ENCODE data around the gene TXNL4B.
A peak's percentile ranks its signal among the peaks of the same experiment; 100 is the strongest.

TXNL4B gene

DNA sequence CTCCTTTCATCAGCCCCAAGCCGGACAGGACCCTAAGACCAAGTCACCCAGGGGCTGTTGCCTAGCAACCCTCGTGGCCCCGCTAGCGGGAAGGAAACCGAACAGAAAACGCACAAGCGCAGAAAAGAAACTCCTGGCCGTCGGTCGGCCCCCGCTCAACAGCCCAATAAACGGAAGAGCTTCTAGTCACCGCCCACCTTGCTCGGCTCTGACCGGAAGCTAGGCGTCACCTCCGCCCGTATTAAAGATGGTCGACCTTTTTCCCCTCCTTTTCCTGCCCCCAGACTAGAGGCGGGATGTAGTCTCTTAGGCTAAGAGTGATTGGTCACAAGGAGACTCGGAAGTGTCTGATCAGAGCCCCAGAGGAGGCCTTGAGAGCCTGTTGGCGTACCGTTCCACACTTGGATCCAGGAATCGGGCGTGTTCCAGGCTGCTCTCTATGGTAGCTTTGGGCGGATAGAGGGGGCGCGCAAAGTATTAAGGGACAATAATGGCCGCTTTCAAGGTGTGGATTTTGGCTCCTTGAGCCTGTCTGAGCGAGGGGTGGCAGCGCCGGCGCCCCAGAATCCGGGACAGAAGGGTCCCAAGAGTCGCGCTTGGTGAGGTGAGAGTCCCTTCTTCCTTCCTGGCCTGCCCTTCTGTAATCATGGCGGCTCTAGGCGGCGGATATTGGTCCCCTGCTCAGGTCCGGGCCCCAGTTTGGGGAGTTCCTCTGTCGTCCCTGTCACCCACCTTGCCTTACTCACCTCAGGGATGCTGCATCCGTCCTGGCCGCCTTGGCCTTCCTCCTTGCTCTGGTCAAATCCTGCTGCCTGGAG, at the start of gene TXNL4B, which contains the start of gene DHX38:
TSS of gene TXNL4B (minus strand) at position 173 of the 818 bp plus-strand sequence. CDS start 2,871 bp downstream, outside the sequence.
TSS of gene DHX38 (plus strand) at position 400 of the 818 bp plus-strand sequence. CDS start 2,311 bp downstream, outside the sequence.
- DNase-seq (ENCODE audit: low spot score) = peak; percentile 96

GRCh38 chr16:72142476-72142875, 49.1 kb upstream of the TXNL4B start:
- DNase-seq (ENCODE audit: low spot score) = no peak

DNA sequence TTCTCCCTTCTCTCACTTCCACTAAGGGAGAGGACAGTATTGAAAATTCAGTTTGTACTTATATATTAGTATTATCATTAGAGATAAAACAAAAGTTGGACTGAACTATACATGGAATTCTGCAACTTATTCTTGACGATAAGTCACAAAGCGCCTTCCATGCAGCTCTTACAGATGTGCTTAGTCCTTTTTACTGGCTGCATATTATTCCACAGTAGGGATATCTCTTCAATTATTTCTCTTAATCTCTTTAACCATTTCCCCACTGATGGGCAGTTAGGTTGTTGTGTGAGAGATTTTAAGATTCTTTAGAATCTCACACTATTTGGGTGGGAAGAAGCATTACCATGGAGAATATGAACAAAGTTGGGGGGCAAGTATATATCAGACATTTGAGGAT, 46.5 kb upstream of the TXNL4B start:
- DNase-seq (ENCODE audit: low spot score) = no peak

DNA sequence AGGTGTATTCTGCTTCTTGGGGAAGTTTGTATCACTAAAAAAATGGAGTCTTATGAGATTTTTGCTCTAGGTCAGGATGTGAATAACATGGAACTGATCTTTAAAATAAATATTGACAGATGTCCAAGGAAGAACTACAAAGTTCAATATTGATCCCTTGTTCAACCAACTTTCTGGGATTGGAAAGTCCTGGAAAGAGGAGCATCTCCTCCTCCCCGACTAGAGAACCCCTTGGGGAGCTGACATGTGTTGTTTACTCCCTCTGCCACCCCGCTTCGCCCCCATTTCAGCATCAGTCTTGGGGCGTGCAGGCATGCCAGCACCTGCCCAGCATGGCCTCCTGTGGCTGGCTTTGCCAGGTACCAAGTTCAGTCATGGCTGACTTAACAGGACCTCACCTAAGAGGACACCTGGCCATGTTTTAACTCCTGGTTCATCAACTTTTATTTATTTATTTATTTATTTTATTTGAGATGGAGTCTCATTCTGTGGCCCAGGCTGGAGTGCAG, 44.7 kb upstream of the TXNL4B start:
- DNase-seq (ENCODE audit: low spot score) = no peak

DNA sequence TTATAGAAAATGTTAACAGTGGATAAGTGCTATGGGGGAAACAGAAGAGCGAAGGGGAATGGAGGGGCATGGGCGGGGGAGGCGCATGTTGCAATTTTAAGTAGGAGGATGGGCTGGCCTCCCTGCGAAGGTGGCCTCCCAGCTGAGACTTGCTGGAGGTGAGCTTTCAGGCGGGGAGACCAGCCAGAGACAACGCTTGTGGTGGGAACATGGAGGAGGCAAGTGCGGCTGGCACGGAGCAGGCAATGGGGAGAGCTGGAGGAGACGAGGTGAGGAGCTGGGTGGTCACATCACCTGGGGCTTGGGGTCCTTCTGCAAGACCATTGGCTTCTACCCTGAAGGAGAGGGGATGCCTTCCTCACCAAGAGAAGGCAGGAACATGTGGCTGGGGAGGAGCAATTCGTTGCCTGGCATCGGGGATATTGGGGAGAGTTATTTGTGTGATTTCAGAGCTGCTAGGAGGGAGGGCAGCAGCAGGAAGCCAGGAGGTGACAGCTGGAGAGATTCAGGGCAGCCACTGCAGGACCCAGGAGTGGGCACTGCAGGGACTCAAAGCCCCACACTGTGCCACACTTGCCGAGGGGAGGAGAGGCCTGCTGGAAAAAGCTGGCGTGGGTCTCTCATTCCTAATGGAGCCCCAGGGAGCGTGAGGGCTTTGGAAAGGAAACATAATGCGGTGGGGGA, 44.1 kb upstream of the TXNL4B start:
- DNase-seq (ENCODE audit: low spot score) = no peak

DNA sequence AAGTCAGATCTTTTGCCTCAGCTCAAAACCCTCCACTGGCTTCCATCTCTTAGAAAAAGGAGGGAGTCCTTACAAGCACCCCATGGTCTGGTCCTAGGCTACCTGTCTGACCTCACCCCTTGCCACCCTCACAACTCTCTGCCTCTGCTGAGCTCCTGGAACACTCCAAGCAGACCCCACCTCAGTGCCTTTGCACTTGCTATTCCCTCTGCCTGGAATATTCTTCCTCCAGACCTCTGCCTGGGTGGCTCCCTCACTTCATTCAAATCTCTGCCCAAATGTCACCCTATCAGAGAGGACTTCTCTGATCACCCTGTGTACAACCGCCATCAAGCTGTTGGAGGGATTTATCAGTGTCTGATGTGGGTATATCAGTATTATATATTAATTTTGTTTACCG, 41.1 kb upstream of the TXNL4B start:
- no peak for DNase-seq (ENCODE audit: low spot score)

- DNase-seq (ENCODE audit: low spot score) = no peak
Measured at GRCh38 chr16:72132726-72133125, 39.3 kb upstream of the TXNL4B start.

DNA sequence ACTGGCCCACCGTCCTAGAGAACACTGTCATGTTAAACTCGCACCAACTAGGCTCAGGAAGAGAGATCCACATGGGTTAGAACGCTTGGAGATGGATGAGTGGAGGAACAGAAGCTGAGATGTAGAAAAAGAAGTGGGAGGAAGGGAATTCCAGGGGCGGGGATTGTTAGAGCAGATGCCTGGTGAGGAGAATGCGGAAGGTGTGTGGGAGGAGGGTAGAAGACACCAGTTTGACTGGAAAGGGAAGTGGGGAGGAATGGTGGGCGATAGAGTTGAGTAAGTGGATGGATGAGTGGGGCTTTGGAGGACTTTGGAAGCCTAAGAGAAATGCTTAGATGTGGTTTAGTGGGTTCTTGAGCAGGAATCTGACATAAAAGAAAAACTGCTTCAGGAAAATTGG, 37.6 kb upstream of the TXNL4B start:
- no peak for DNase-seq (ENCODE audit: low spot score)

DNA sequence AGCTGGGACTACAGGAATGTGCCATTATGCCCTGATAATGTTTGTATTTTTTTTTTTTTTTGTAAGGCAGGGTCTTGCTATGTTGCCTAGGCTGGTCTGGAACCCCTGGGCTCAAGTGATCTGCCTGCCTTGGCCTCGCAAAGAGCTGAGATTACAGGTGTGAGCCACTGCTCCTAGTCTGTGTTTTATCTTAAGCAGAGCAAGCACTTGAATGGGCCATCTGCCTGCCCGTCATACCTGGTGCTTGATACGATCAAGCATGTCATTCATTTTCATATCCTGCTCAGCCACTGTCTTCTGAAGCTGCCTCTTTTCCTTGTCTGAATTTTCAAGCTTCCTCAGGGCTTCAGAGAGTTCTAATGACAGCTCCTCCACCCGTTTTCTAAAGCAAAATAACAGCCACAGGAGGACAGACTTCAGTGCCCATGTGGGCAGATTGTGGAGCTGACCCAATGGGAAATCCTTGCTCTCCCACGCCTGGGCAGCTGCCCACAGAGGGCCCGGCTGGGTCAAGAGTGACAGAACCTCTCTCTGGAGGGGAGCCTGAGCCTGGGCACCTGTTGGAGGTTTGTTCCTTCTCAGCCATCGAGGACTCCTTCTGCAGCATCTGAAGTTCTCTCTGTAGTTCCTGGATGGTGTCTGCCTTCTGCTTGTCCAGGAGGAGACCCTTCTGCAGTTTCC, 36.7 kb upstream of the TXNL4B start:
- DNase-seq (ENCODE audit: low spot score) = no peak

DNA sequence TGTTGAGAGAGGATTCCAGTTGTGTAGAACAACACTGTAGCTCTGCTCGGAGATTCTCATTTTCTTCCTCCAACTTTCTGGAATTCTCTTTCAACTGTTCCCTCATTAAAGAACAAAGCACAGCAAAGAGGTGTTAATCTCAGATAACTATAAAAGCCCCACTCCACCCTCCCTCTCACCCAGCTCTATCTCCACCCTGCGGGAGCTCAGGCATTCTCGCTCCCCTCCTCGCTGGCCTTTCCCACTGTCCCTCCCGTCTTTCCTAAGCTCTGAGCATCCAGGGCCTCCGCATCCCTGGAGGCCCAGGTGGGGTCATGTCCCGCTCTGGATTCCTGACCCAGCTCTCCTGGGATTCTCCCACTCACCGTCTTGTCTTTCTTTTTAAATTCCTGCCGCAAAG, 35.3 kb upstream of the TXNL4B start:
- no peak for DNase-seq (ENCODE audit: low spot score)

GRCh38 chr16:72126429-72126765, 33.0 kb upstream of the TXNL4B start:
- no peak for DNase-seq (ENCODE audit: low spot score)

- no peak for DNase-seq (ENCODE audit: low spot score)
Measured at GRCh38 chr16:72125635-72126428, 32.4 kb upstream of the TXNL4B start.

DNA sequence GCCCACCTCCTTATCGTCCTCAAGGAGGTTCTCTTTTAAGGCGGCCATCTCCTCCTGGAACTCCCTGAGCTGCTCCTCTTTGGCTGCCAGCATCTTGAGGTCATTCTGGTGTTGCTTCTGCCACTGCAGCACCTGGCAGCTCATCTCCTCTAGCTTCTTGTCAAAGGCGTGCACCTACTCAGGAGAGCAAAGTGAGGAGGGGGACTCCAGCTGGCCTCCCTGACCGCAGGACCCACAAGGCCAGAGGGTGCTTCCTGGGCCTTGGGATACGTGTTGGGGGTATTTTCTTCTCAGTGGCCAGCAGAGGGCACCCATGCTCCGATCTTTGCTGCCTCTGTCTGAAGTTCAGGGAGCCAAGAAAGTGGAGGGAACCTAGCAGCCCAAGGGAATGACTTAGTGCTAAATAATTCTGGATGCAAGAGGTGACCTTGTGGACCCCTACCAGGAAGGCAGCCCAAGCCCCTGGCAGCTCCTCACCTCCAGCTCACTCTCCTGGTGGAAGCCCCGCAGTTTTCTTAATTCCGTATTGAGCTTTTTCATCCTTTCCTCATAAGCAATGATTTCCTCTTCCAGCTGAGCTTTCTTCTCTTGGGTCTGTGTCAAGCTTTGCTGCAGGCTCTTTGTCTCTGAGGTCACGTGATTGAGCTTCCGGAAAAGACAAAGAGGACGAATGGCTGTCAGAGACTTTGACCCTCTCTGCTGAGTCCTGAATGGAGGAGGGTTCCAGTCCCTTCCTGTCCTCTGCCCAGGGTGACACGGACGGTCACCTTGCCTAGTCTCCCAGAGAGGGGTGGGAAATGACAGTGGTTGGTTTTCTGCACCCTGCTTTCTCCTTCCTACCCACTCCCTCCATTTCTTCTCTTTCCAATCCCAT, 31.6 kb upstream of the TXNL4B start:
- DNase-seq (ENCODE audit: low spot score) = peak; percentile 81

- DNase-seq (ENCODE audit: low spot score) = no peak
Measured at GRCh38 chr16:72124148-72124547, 30.7 kb upstream of the TXNL4B start.

GRCh38 chr16:72123426-72123825, 30.0 kb upstream of the TXNL4B start:
- DNase-seq (ENCODE audit: low spot score) = no peak

GRCh38 chr16:72122916-72123315, 29.5 kb upstream of the TXNL4B start:
- DNase-seq (ENCODE audit: low spot score) = no peak

- DNase-seq (ENCODE audit: low spot score) = no peak
Measured at GRCh38 chr16:72122308-72122707, 28.9 kb upstream of the TXNL4B start.

GRCh38 chr16:72120026-72120425, 26.6 kb upstream of the TXNL4B start:
- DNase-seq (ENCODE audit: low spot score) = no peak

- no peak for DNase-seq (ENCODE audit: low spot score)
Measured at GRCh38 chr16:72113616-72113945, 20.2 kb upstream of the TXNL4B start.

- no peak for DNase-seq (ENCODE audit: low spot score)
Measured at GRCh38 chr16:72112906-72113615, 19.6 kb upstream of the TXNL4B start.

GRCh38 chr16:72112452-72112792, 19.0 kb upstream of the TXNL4B start:
- no peak for DNase-seq (ENCODE audit: low spot score)

All from ecto neural progenitor cell (in vitro differentiated cells).